Measurements from ENCODE around the gene SHROOM3. TPM values are rescaled to one million over a fixed set of nuclear protein-coding genes. Genes with fewer than 3 reads are reported as not detected.

The SHROOM3 gene
- total RNA-seq, 2 experiments from 2014 or later: not detected

DNA sequence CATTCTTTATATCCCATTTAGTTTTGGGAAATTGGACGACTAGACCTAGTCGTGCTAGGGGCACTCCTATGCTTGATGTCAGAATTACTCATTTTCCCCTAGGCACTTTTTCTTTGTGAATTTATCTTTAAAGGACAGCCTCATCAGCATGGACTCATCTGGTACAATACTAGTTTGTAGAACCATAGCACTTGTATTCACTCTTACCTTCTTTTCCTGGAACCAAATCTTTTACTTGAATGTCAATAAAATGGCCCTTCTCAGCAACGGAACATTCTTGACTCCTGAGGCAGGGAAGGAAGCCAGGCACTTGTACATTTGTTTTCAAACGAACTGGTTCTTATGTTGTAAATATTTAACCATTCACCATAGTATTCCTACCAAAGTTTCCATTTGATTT, 187.1 kb downstream of the SHROOM3 start:
- POLR2A ChIA-PET: no interaction called here
- CTCF ChIA-PET: no interaction called here

DNA sequence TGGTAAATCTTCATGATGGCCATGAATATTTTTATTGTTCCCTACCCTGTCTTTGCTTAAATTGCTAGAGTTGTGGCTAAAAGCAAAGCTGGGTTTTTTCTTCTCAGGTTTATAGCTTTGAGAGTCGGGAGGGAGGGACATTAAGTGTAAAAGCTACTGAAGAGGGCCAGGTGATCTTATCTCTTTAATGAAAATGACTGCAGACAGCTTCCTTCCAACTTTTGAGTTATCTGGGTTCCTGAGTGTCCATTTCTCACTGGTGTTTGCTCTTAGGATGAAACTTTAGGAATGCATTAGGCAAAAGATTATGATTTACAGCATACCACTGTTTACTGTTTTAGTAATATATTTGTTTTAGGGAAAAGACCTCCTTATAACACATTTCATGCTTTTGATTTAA, 187.7 kb downstream of the SHROOM3 start:
- intact Hi-C loops (cut with DNase I, micrococcal nuclease): no loop called here
- H3K9me3 ChIP-seq (ENCODE audit: control insufficient read depth in 1 of 2, insufficient read depth in 1 of 2, low read length in 2 of 2): no peaks in the 10 kb centered on the region
- no peak for ATAC-seq (ENCODE audit: poor library complexity)

More for the DNA sequence above, 187.1 kb downstream of the SHROOM3 start:
- Histone ChIP-seq H3K27me3 (ENCODE audit: control insufficient read depth in 1 of 2, insufficient read depth in 2 of 2, low read length in 2 of 2) (peaks cover 0 to 6% of the 10 kb centered on the region in 2 experiments), H3K9me3 (ENCODE audit: control insufficient read depth in 1 of 2, insufficient read depth in 1 of 2, low read length in 2 of 2) (no peaks in the 10 kb centered on the region), H3K27ac (ENCODE audit: low read depth in 1 of 2, low read length in 2 of 2) (no peak overlapping the region), H3K4me1 (ENCODE audit: insufficient read depth, low read length) (no peaks in the 10 kb centered on the region), H3K36me3 (ENCODE audit: insufficient read depth, low read length) (no peaks in the 10 kb centered on the region), H3K4me3 (ENCODE audit: low read length) (no peak overlapping the region)
- Mint-ChIP-seq H3K27me3 (peaks cover 29% of the 10 kb centered on the region), H3K9me3 (no peaks in the 10 kb centered on the region), H3K27ac (no peak overlapping the region), H3K4me3 (no peak overlapping the region), H3K36me3 (ENCODE audit: low read depth) (no peaks in the 10 kb centered on the region), H3K4me1 (ENCODE audit: low read depth) (no peaks in the 10 kb centered on the region)
- ATAC-seq (ENCODE audit: poor library complexity): no peak
- intact Hi-C loops (cut with DNase I, micrococcal nuclease): no loop called here
- no peak for DNase-seq
- TF ChIP-seq, protein P1, sequence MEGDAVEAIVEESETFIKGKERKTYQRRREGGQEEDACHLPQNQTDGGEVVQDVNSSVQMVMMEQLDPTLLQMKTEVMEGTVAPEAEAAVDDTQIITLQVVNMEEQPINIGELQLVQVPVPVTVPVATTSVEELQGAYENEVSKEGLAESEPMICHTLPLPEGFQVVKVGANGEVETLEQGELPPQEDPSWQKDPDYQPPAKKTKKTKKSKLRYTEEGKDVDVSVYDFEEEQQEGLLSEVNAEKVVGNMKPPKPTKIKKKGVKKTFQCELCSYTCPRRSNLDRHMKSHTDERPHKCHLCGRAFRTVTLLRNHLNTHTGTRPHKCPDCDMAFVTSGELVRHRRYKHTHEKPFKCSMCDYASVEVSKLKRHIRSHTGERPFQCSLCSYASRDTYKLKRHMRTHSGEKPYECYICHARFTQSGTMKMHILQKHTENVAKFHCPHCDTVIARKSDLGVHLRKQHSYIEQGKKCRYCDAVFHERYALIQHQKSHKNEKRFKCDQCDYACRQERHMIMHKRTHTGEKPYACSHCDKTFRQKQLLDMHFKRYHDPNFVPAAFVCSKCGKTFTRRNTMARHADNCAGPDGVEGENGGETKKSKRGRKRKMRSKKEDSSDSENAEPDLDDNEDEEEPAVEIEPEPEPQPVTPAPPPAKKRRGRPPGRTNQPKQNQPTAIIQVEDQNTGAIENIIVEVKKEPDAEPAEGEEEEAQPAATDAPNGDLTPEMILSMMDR (IDR thresholded peaks at IDR 0.05): no peak

DNA sequence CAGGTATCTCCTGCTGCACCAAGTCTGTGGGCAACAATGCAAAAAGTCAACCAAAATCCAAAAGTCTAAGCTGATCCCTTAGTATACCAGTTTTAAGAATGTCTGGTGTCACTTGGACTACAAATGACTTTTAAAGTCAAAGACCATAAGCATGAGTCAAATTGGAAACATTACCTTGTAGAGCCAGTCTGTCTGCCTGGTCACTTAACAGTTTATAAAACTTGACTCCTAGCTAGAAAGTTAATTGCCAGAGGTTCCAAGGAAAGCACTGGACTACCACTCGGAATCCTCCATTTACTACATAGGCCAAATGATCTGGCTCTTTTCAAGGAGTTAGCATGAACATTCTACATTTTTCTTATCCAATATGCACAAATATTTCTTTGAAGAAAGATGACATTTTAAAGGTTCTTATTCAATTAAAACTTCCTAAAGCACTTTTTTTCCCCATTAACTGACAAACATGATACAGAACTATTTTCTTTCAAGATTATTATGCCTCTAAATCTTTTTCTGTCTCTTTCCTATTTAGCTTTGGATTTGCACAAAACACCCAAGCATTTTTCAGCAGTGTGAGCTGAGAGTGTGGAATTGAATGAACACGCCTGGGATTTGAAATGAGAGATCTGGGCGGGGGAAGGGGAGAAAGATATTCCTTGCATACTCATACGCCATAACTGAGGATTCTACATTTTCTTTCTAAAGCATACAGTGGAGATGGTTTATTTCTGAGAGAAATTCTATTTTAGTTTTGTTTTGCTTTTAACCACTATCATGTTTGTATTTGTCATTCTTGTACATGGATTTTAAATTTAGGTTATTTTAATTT, 188.4 kb downstream of the SHROOM3 start:
- Histone ChIP-seq H3K36me3 (ENCODE audit: insufficient read depth, low read length) (no peaks in the 10 kb centered on the region), H3K4me3 (ENCODE audit: low read length) (no peak overlapping the region), H3K27me3 (ENCODE audit: control insufficient read depth in 1 of 2, insufficient read depth in 2 of 2, low read length in 2 of 2) (peaks cover 4 to 11% of the 10 kb centered on the region in 2 experiments), H3K27ac (ENCODE audit: low read depth in 1 of 2, low read length in 2 of 2) (no peak overlapping the region), H3K4me1 (ENCODE audit: insufficient read depth, low read length) (no peaks in the 10 kb centered on the region), H3K9me3 (ENCODE audit: control insufficient read depth in 1 of 2, insufficient read depth in 1 of 2, low read length in 2 of 2) (no peaks in the 10 kb centered on the region)
- Mint-ChIP-seq H3K4me1 (ENCODE audit: low read depth) (no peaks in the 10 kb centered on the region), H3K36me3 (ENCODE audit: low read depth) (no peaks in the 10 kb centered on the region), H3K27me3 (peaks cover 29% of the 10 kb centered on the region), H3K9me3 (no peaks in the 10 kb centered on the region), H3K4me3 (no peak overlapping the region), H3K27ac (no peak overlapping the region)
- DNase-seq (no peak), ATAC-seq (ENCODE audit: poor library complexity) (no peak)
- intact Hi-C loops (cut with DNase I, micrococcal nuclease): no loop called here
- TF ChIP-seq, protein P1 (IDR thresholded peaks at IDR 0.05): no peak
- ChIA-PET POLR2A (no interaction called here), CTCF (no interaction called here)

More for the DNA sequence above, 187.7 kb downstream of the SHROOM3 start:
- no peak overlapping the region for H3K27ac Mint-ChIP-seq
- H3K27me3 ChIP-seq (ENCODE audit: control insufficient read depth in 1 of 2, insufficient read depth in 2 of 2, low read length in 2 of 2): peaks cover 2 to 10% of the 10 kb centered on the region in 2 experiments
- H3K4me1 ChIP-seq (ENCODE audit: insufficient read depth, low read length): no peaks in the 10 kb centered on the region
- no peak overlapping the region for H3K27ac ChIP-seq (ENCODE audit: low read depth in 1 of 2, low read length in 2 of 2)
- no peak for DNase-seq
- no peaks in the 10 kb centered on the region for H3K36me3 ChIP-seq (ENCODE audit: insufficient read depth, low read length)
- CTCF ChIA-PET: no interaction called here
- POLR2A ChIA-PET: no interaction called here
- no peak overlapping the region for H3K4me3 ChIP-seq (ENCODE audit: low read length)
- TF ChIP-seq, protein P1 (IDR thresholded peaks at IDR 0.05): no peak
- H3K27me3 Mint-ChIP-seq: peaks cover 29% of the 10 kb centered on the region
- H3K9me3 Mint-ChIP-seq: no peaks in the 10 kb centered on the region
- H3K4me1 Mint-ChIP-seq (ENCODE audit: low read depth): no peaks in the 10 kb centered on the region
- no peaks in the 10 kb centered on the region for H3K36me3 Mint-ChIP-seq (ENCODE audit: low read depth)
- H3K4me3 Mint-ChIP-seq: no peak overlapping the region
